Measurements from ENCODE around the gene TRIP4. TPM values are rescaled to one million over a fixed set of nuclear protein-coding genes. Genes with fewer than 3 reads are reported as not detected.
"Not testable (repeated sequence)": the region's sequence is repeated elsewhere in the genome, so short reads cannot be mapped to it uniquely, and the experiment has no call there.

TRIP4 gene
- total RNA-seq, 1 donor from 2014 or later, result 22.6 TPM

GRCh38 chr15:64493641-64494040 lies 106.0 kb downstream of the TRIP4 start:
- H3K4me3 Mint-ChIP-seq, result no peak overlapping the region
- TF ChIP-seq CTCF (IDR thresholded peaks at IDR 0.05; ENCODE audit: unreplicated experiment), result no peak
- H3K27me3 Mint-ChIP-seq (ENCODE audit: low read depth), result no peaks in the 10 kb centered on the region
- peaks cover 12% of the 10 kb centered on the region for H3K36me3 Mint-ChIP-seq
- no peaks in the 10 kb centered on the region for H3K9me3 Mint-ChIP-seq
- H3K4me1 Mint-ChIP-seq, result peaks cover 8% of the 10 kb centered on the region
- H3K27ac Mint-ChIP-seq, result peak overlapping the region; percentile 51
- DNase-seq (ENCODE audit: low spot score in 2 of 2, unreplicated experiment in 2 of 2), result no peak

- peaks cover 29% of the 10 kb centered on the region for H3K36me3 Mint-ChIP-seq
- not testable (repeated sequence) for H3K27me3 Mint-ChIP-seq (ENCODE audit: low read depth); H3K4me3 Mint-ChIP-seq; DNase-seq (ENCODE audit: low spot score in 2 of 2, unreplicated experiment in 2 of 2); H3K9me3 Mint-ChIP-seq; H3K27ac Mint-ChIP-seq; H3K4me1 Mint-ChIP-seq
Observed at GRCh38 chr15:64495968-64496367, 108.3 kb downstream of the TRIP4 start.

GRCh38 chr15:64500695-64501395 lies 113.2 kb downstream of the TRIP4 start:
- no peaks in the 10 kb centered on the region for H3K27me3 Mint-ChIP-seq (ENCODE audit: low read depth)
- H3K27ac Mint-ChIP-seq, result peak overlapping the region; percentile 21
- H3K36me3 Mint-ChIP-seq, result peaks cover 33% of the 10 kb centered on the region
- no peaks in the 10 kb centered on the region for H3K9me3 Mint-ChIP-seq
- no peak overlapping the region for H3K4me3 Mint-ChIP-seq
- no peak for DNase-seq (ENCODE audit: low spot score in 2 of 2, unreplicated experiment in 2 of 2)
- no peak for TF ChIP-seq CTCF (IDR thresholded peaks at IDR 0.05; ENCODE audit: unreplicated experiment)
- H3K4me1 Mint-ChIP-seq, result peaks cover 29% of the 10 kb centered on the region

GRCh38 chr15:64501396-64501715 lies 113.7 kb downstream of the TRIP4 start:
- Mint-ChIP-seq H3K4me3 (no peak overlapping the region), H3K27me3 (ENCODE audit: low read depth) (no peaks in the 10 kb centered on the region), H3K4me1 (peaks cover 29% of the 10 kb centered on the region), H3K36me3 (peaks cover 30% of the 10 kb centered on the region), H3K9me3 (no peaks in the 10 kb centered on the region), H3K27ac (peak overlapping the region; percentile 21)
- DNase-seq (ENCODE audit: low spot score in 2 of 2, unreplicated experiment in 2 of 2), result no peak
- no peak for TF ChIP-seq CTCF (IDR thresholded peaks at IDR 0.05; ENCODE audit: unreplicated experiment)

- Mint-ChIP-seq H3K36me3 (peaks cover 30% of the 10 kb centered on the region), H3K4me3 (no peak overlapping the region), H3K27me3 (ENCODE audit: low read depth) (no peaks in the 10 kb centered on the region), H3K27ac (peak overlapping the region; percentile 50), H3K9me3 (no peaks in the 10 kb centered on the region), H3K4me1 (peaks cover 35% of the 10 kb centered on the region)
- TF ChIP-seq CTCF (IDR thresholded peaks at IDR 0.05; ENCODE audit: unreplicated experiment), result no peak
- no peak for DNase-seq (ENCODE audit: low spot score in 2 of 2, unreplicated experiment in 2 of 2)
Observed at GRCh38 chr15:64502151-64502550, 114.5 kb downstream of the TRIP4 start.

- peak overlapping the region; percentile 50 for H3K27ac Mint-ChIP-seq
- peaks cover 30% of the 10 kb centered on the region for H3K36me3 Mint-ChIP-seq
- peaks cover 39% of the 10 kb centered on the region for H3K4me1 Mint-ChIP-seq
- H3K4me3 Mint-ChIP-seq, result no peak overlapping the region
- TF ChIP-seq CTCF (IDR thresholded peaks at IDR 0.05; ENCODE audit: unreplicated experiment), result no peak
- no peak for DNase-seq (ENCODE audit: low spot score in 2 of 2, unreplicated experiment in 2 of 2)
- H3K9me3 Mint-ChIP-seq, result no peaks in the 10 kb centered on the region
- no peaks in the 10 kb centered on the region for H3K27me3 Mint-ChIP-seq (ENCODE audit: low read depth)
Observed at GRCh38 chr15:64502551-64502950, 114.9 kb downstream of the TRIP4 start.
